K562 (cell line): ENCODE measurements around the gene GALK2. TPM values are rescaled to one million over a fixed set of nuclear protein-coding genes. Genes with fewer than 3 reads are reported as not detected.

ENCODE experiments used
- ATAC-seq: fragments of 200-7000 bp; cut with Tn5 transposase; 3 replicates; pipeline ENCODE4 v1.9.1; 2020; ENCODE audit warnings: moderate library complexity
- BruUV-seq: library from RNA; stranded (reverse); fragments of 400-500 nt; replicated peaks from 2 replicates; lab custom pipeline; 2021; lab: Mats Ljungman, UMichigan
- CTCF ChIA-PET: fragments of 300-600 bp; formaldehyde crosslinking; extraction: SDS; loops from one replicate; lab custom pipeline; 2021; ENCODE audit warnings: low intra/inter-chr PET ratio; lab: Yijun Ruan, JAX
- POLR2A ChIA-PET: fragments of 300-600, 350-650 bp; sonication (Branson Sonifier 250); formaldehyde crosslinking; extraction: SDS; loops from one replicate; lab custom pipeline; 2021; ENCODE audit warnings: antibody characterized with exemption, inconsistent platforms; lab: Yijun Ruan, JAX
- DNase-seq, 4 experiments: peaks; one replicate each; pipeline versions ENCODE4 v3.0.0 to v3.0.0-alpha.2; 2011 to 2018; ENCODE audit warnings: low spot score in 3 of 4, mixed read lengths in 3 of 4; ENCODE audit errors: extremely low read depth in 1 of 4
- FAIRE-seq: peaks from 2 replicates; lab custom pipeline; 2011; peaks lifted over from hg19 to GRCh38; lab: Jason Lieb, UNC
- H2AFZ ChIP-seq: 2 replicates; pipeline ENCODE4 v1.6.0; 2011; ENCODE audit warnings: low read depth, low read length, control low read depth, inconsistent platforms
- H3K27ac ChIP-seq: fragments of 200-600 bp; 3 replicates; pipeline ENCODE4 v1.8.0; 2011; ENCODE audit warnings: low read depth, mild to moderate bottlenecking, control low read depth, inconsistent platforms, low read length, moderate library complexity, mixed read lengths; ENCODE audit errors: extremely low read depth
- H3K27me3 ChIP-seq, 2 experiments: fragments of 300-600 bp in 1 of 2; 2 replicates in 1 of 2; 3 replicates in 1 of 2; pipeline versions ENCODE4 v1.6.0 to v1.8.0; 2011; ENCODE audit warnings: inconsistent platforms in 2 of 2, low read length in 2 of 2, mild to moderate bottlenecking in 1 of 2, mixed read lengths in 1 of 2, moderate library complexity in 1 of 2; ENCODE audit not compliant: control insufficient read depth in 2 of 2, insufficient read depth in 2 of 2
- H3K36me3 ChIP-seq: fragments of 300-600 bp; 3 replicates; pipeline ENCODE4 v1.8.0; 2011; ENCODE audit warnings: mild to moderate bottlenecking, low read length, inconsistent platforms; ENCODE audit not compliant: control insufficient read depth, insufficient read depth
- H3K4me1 ChIP-seq, 2 experiments: fragments of 200-600 bp in 1 of 2; replicated peaks in 1 of 2; 2 replicates in 1 of 2; 3 replicates in 1 of 2; pipeline versions ENCODE4 v1.5.1 to v1.8.0; 2011; ENCODE audit warnings: inconsistent platforms in 2 of 2, low read length in 2 of 2, mild to moderate bottlenecking in 1 of 2, mixed read lengths in 1 of 2, moderate library complexity in 1 of 2; ENCODE audit not compliant: control insufficient read depth in 2 of 2, insufficient read depth in 2 of 2
- H3K4me2 ChIP-seq: 2 replicates; pipeline ENCODE4 v1.6.1; 2011; ENCODE audit warnings: low read length, control low read depth, inconsistent platforms, mixed read lengths; ENCODE audit not compliant: insufficient read depth
- H3K4me3 ChIP-seq: fragments of 200-600 bp; sonication (generic), shearing (Covaris generic); 2 replicates; pipeline ENCODE4 v1.5.1; 2016; ENCODE audit warnings: control low read depth, inconsistent platforms
- H3K79me2 ChIP-seq: fragments of 200-600 bp; 3 replicates; pipeline ENCODE4 v1.8.0; 2011; ENCODE audit warnings: low read length, inconsistent platforms; ENCODE audit not compliant: control insufficient read depth, insufficient read depth
- H3K9ac ChIP-seq, 2 experiments: 2 replicates each; pipeline versions ENCODE4 v1.6.0 to v1.6.1; 2011; ENCODE audit warnings: low read depth in 2 of 2, low read length in 2 of 2, control low read depth in 1 of 2, inconsistent platforms in 1 of 2, mild to moderate bottlenecking in 1 of 2, mixed read lengths in 1 of 2; ENCODE audit not compliant: insufficient read depth in 1 of 2
- H3K9me1 ChIP-seq: one replicate; pipeline ENCODE4 v1.6.0; 2011; ENCODE audit warnings: inconsistent platforms, mild to moderate bottlenecking, low read length, moderate library complexity; ENCODE audit not compliant: control insufficient read depth, insufficient read depth
- H3K9me3 ChIP-seq: replicated peaks from 2 replicates; pipeline ENCODE4 v1.5.1; 2011; ENCODE audit warnings: low read depth, low read length, inconsistent platforms; ENCODE audit not compliant: control insufficient read depth, insufficient read depth
- H4K20me1 ChIP-seq: replicated peaks from 2 replicates; pipeline ENCODE4 v1.6.1; 2011; ENCODE audit warnings: low read length, inconsistent platforms, mixed read lengths; ENCODE audit not compliant: control insufficient read depth, insufficient read depth
- BRCA1 ChIP-seq, 2 experiments: fragments of 450-650 bp in 1 of 2; sonication (generic) in 1 of 2; formaldehyde crosslinking in 1 of 2; IDR thresholded peaks; 2 replicates each; pipeline versions ENCODE4 v1.5.0 to v1.6.1; 2017 to 2020; ENCODE audit warnings: mild to moderate bottlenecking in 1 of 2, missing genetic modification reagents in 1 of 2
- ELF4 ChIP-seq: fragments of 450-650 bp; formaldehyde crosslinking; IDR thresholded peaks from 2 replicates; pipeline ENCODE4 v1.4.0; 2022; ENCODE audit warnings: missing genetic modification characterization
- FOXK1 ChIP-seq: sonication (generic); formaldehyde crosslinking; IDR thresholded peaks from 2 replicates; pipeline ENCODE4 v1.8.0; 2022; ENCODE audit warnings: missing genetic modification reagents, mild to moderate bottlenecking, borderline replicate concordance
- TRIM24 ChIP-seq, 2 experiments: fragments of 450-650 bp; IDR thresholded peaks; 2 replicates each; pipeline ENCODE4 v1.6.1; 2016
- ZBTB17 ChIP-seq: fragments of 450-650 bp; formaldehyde crosslinking; IDR thresholded peaks from 2 replicates; pipeline ENCODE4 v1.4.0; 2020; ENCODE audit warnings: mild to moderate bottlenecking
- ZNF274 ChIP-seq: IDR thresholded peaks from 2 replicates; pipeline ENCODE4 v1.6.1; 2011; ENCODE audit warnings: low read depth, mild to moderate bottlenecking, low read length, moderate library complexity, borderline replicate concordance
- ZNF764 ChIP-seq: fragments of 250-450 bp; sonication (Bioruptor Pico); IDR thresholded peaks from 2 replicates; pipeline ENCODE4 v1.4.0; 2020; ENCODE audit warnings: low read depth, mild to moderate bottlenecking, moderate library complexity
- WGBS: fragments of 100-300 bp; shearing (Covaris generic); methylation state at CpG from one replicate; pipeline ENCODE4 v1.1.6; 2016; ENCODE audit warnings: low coverage, mixed read lengths; ENCODE audit not compliant: insufficient coverage; ENCODE audit errors: missing lambda C conversion rate; 5-methylcytosine and 5-hydroxymethylcytosine counted together
- in situ Hi-C: fragments of 300-500 bp; cut with MboI; formaldehyde crosslinking; loops from 4 replicates; pipeline ENCODE4 v1.15.0; 2018; ENCODE audit warnings: inconsistent platforms, mixed read lengths
- intact Hi-C: fragments of 100-400 bp; cut with micrococcal nuclease; formaldehyde crosslinking; loops from 2 replicates; pipeline ENCODE4 v1.14.2; 2022
- polyA plus RNA-seq, 8 experiments: library from polyadenylated mRNA; depleted of rRNA in 4 of 8; stranded (reverse) in 5 of 8; unstranded in 3 of 8; fragments of >200 nt; fragmentation: Nextera tagmentation in 2 of 8; fragmentation: Illumina TruSeq in 1 of 8; extraction: Ambion mirVana in 2 of 8; extraction: Trizol in 1 of 8; gene quantifications; 2 replicates each; pipeline versions ENCODE4 v1.2.1 to v1.2.3, GENCODE V29; 2011 to 2014; ENCODE audit warnings: inconsistent platforms in 1 of 8, missing spikeins in 1 of 8
- total RNA-seq, 7 experiments: library from RNA; depleted of rRNA in 6 of 7; stranded (reverse); fragments of >200 nt in 6 of 7; fragmentation: Illumina TruSeq in 2 of 7; extraction: Trizol in 2 of 7; gene quantifications; 2 replicates each; pipeline versions ENCODE4 v1.2.1 to v1.2.3, GENCODE V29; 2011 to 2021; ENCODE audit warnings: low replicate concordance in 1 of 7
- TF ChIP-seq, protein P1 (sequence below): sonication (generic); formaldehyde crosslinking; IDR thresholded peaks from 2 replicates; pipeline ENCODE4 v1.8.1; 2023; ENCODE audit warnings: mild to moderate bottlenecking, missing genetic modification reagents

GALK2 gene
- total and polyA plus RNA-seq, 9 of the 15 experiments (the other 6 are each of a cell fraction or from before 2014, with no cell fraction given) = 32.8 to 82.0 (median 54.4) TPM

DNA sequence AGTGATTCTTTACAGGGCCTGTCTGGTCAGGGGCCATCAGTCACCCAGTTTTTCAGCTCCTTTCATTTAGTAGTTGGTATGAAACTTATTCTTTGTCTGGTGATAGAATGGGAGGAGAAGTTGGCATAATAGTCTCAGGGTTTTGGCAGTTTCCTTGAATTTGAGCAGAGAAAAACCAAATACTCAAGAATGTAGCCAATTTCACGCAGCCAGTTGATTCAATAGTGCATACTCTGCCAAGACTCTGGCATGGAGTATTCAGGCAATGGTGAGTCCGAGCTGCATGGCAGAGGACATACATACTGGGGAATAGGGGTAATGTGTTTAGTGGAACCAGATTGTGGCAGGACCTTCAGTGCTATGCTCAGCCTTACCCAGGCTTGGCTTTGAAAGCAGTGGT is 118.3 kb downstream of the GALK2 start:
- TF ChIP-seq ZBTB17 = no peak
- TF ChIP-seq BRCA1 (IDR thresholded peaks at IDR 0.05) = no peak
- no peak for TF ChIP-seq BRCA1 (CRISPR knock-in tag; IDR thresholded peaks at IDR 0.05)
- no peak for TF ChIP-seq ELF4 (CRISPR knock-in tag)
- TF ChIP-seq, all 486 proteins: peak for 0
- Histone ChIP-seq H3K4me3 (no peak overlapping the region), H3K27me3 (no peaks in the 10 kb centered on the region), H3K4me1 (no peaks in the 10 kb centered on the region), H2AFZ (no peak overlapping the region), H3K4me2 (no peak overlapping the region), H4K20me1 (no peaks in the 10 kb centered on the region), H3K27ac (no peak overlapping the region), H3K9ac (no peak overlapping the region), H3K9me3 (no peaks in the 10 kb centered on the region), H3K36me3 (peaks cover 84% of the 10 kb centered on the region), H3K9me1 (no peaks in the 10 kb centered on the region), H3K79me2 (no peaks in the 10 kb centered on the region)
- ATAC-seq (no peak), DNase-seq (no peak), FAIRE-seq (no peak)
- intact Hi-C loops = no loop called here
- no TSS peak for BruUV-seq
- in situ Hi-C loops = no loop called here
- CTCF ChIA-PET = no interaction called here
- POLR2A ChIA-PET = interaction anchor here (0.6 to 1.3 kb wide), 2 partner anchors 8 to 923 kb away, joined by 3 read pairs; no protein-coding TSS in a partner anchor
- 100% methylated on average over 2 of the region's 2 CpGs for WGBS

DNA sequence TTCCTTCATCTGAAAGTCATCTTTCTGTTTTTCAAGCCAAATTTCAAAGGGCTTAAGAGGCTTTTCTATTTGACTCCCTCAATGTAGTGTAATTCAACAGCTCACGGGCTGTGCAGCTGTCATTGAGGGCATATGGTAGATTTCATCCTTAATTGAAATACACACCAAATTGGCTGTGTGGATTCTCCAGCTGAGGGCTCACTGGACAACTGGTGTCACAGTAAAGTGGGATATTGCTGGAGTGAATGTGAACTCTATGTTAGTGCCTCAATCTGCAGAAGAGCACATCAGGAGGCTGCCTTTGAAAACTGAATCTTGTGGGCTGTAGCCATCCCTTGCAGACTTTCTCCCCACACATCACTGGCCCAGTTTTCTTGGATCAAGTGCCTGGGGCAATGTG is 120.1 kb downstream of the GALK2 start:
- Histone ChIP-seq H3K27ac (no peak overlapping the region), H4K20me1 (no peaks in the 10 kb centered on the region), H3K36me3 (peaks cover 68% of the 10 kb centered on the region), H3K9me3 (no peaks in the 10 kb centered on the region), H3K4me1 (no peaks in the 10 kb centered on the region), H3K27me3 (no peaks in the 10 kb centered on the region), H2AFZ (no peak overlapping the region), H3K9ac (no peak overlapping the region), H3K9me1 (no peaks in the 10 kb centered on the region), H3K4me2 (no peak overlapping the region), H3K79me2 (no peaks in the 10 kb centered on the region), H3K4me3 (no peak overlapping the region)
- intact Hi-C loops = no loop called here
- WGBS = 53% methylated on average over 1 of the region's 1 CpG
- ChIA-PET POLR2A (interaction anchor here (0.8 kb wide), 1 partner anchor 66 kb away, joined by 3 read pairs; no protein-coding TSS in a partner anchor), CTCF (no interaction called here)
- ATAC-seq (no peak), FAIRE-seq (no peak), DNase-seq (no peak)
- in situ Hi-C loops = no loop called here
- BruUV-seq = no TSS peak
- no peak for TF ChIP-seq TRIM24 (IDR thresholded peaks at IDR 0.05)
- TF ChIP-seq, protein P1, sequence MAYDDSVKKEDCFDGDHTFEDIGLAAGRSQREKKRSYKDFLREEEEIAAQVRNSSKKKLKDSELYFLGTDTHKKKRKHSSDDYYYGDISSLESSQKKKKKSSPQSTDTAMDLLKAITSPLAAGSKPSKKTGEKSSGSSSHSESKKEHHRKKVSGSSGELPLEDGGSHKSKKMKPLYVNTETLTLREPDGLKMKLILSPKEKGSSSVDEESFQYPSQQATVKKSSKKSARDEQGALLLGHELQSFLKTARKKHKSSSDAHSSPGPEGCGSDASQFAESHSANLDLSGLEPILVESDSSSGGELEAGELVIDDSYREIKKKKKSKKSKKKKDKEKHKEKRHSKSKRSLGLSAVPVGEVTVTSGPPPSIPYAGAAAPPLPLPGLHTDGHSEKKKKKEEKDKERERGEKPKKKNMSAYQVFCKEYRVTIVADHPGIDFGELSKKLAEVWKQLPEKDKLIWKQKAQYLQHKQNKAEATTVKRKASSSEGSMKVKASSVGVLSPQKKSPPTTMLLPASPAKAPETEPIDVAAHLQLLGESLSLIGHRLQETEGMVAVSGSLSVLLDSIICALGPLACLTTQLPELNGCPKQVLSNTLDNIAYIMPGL (CRISPR knock-in tag) = no peak
- TF ChIP-seq ZNF764 (CRISPR knock-in tag) = no peak
- TF ChIP-seq FOXK1 = no peak
- no peak for TF ChIP-seq ZNF274
